ENCODE results near the gene SIK3.

The SIK3 gene

DNA sequence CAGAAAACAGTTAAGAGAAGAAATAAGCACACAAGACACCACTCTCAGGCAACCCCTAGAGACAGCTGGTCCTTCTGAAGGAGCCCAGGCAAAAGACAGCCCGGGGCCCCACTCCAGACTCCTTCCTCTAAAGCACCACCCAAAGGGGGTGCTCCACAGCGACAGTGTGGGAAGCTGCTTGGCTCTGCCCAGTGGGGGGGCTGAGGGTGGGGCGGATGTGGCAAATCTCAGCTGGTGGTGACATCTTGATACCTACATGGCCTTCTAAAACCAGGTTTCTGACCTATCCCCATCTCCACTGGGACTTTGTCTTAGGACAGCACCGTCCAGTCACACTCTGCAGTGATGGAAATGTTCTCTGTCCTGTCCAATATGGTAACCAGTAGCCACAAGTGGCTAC lies 250.6 kb downstream of the SIK3 start:
- TF ChIP-seq, protein P1, sequence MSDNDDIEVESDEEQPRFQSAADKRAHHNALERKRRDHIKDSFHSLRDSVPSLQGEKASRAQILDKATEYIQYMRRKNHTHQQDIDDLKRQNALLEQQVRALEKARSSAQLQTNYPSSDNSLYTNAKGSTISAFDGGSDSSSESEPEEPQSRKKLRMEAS (IDR thresholded peaks at IDR 0.05; ENCODE audit: low read depth, low read length) = no peak
- TF ChIP-seq MYC (IDR thresholded peaks at IDR 0.05; ENCODE audit: low read depth, low read length) (no peak), POLR2A (IDR thresholded peaks at IDR 0.05; ENCODE audit: extremely low read depth, insufficient read length) (no peak)
- TF ChIP-seq, protein P2, sequence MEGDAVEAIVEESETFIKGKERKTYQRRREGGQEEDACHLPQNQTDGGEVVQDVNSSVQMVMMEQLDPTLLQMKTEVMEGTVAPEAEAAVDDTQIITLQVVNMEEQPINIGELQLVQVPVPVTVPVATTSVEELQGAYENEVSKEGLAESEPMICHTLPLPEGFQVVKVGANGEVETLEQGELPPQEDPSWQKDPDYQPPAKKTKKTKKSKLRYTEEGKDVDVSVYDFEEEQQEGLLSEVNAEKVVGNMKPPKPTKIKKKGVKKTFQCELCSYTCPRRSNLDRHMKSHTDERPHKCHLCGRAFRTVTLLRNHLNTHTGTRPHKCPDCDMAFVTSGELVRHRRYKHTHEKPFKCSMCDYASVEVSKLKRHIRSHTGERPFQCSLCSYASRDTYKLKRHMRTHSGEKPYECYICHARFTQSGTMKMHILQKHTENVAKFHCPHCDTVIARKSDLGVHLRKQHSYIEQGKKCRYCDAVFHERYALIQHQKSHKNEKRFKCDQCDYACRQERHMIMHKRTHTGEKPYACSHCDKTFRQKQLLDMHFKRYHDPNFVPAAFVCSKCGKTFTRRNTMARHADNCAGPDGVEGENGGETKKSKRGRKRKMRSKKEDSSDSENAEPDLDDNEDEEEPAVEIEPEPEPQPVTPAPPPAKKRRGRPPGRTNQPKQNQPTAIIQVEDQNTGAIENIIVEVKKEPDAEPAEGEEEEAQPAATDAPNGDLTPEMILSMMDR (IDR thresholded peaks at IDR 0.05; ENCODE audit: low read depth, low read length) = no peak
- H3K4me3 ChIP-seq (ENCODE audit: low read depth, low read length) = no peak overlapping the region
- no peak for DNase-seq (ENCODE audit: low read depth)

DNA sequence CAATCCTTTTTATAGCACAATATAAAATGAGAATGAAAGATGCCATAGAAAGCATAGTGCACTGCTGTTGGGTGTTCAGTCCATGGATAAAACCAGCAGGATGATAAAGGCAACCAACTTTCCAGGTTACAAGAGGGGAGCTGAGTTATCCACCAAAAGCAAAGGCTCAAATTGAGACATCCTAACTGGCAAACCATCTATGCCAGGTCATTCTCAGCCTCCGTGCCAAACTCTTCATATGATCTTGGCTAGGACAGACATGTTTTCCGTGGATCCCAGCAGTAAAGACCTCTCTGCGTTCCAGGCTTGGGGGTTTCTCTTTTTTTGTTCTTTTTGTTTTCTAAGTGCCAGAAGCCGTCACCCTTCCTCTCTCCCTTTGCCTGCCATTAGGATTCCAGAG lies 253.5 kb downstream of the SIK3 start:
- no peak for TF ChIP-seq POLR2A (IDR thresholded peaks at IDR 0.05; ENCODE audit: extremely low read depth, insufficient read length)
- TF ChIP-seq, protein P2 (IDR thresholded peaks at IDR 0.05; ENCODE audit: low read depth, low read length) = no peak
- no peak for TF ChIP-seq MYC (IDR thresholded peaks at IDR 0.05; ENCODE audit: low read depth, low read length)
- TF ChIP-seq, protein P1 (IDR thresholded peaks at IDR 0.05; ENCODE audit: low read depth, low read length) = no peak
- DNase-seq (ENCODE audit: low read depth) = no peak
- no peak overlapping the region for H3K4me3 ChIP-seq (ENCODE audit: low read depth, low read length)

DNA sequence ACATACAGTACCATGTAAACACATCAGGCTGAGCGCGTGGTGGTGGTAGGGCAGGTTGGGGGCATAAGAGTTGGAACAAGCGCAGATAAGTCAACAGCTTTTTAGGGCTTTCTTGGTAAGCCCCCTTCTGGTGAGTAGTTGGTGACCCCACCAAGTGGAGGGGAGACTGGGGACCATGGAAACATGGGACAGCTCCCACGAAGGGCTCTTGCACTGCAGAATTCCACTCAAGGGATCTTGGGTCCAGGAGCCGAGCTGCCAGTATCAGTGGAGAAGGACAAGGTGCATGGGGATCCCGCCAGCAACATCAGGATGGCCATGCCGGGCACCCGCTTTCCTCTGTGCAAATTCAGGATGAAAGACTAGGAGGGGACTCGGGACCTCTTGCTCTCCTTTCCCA lies 254.6 kb downstream of the SIK3 start:
- H3K4me3 ChIP-seq (ENCODE audit: low read depth, low read length) = no peak overlapping the region
- TF ChIP-seq POLR2A (IDR thresholded peaks at IDR 0.05; ENCODE audit: extremely low read depth, insufficient read length) = no peak
- TF ChIP-seq, protein P1 (IDR thresholded peaks at IDR 0.05; ENCODE audit: low read depth, low read length) = no peak
- TF ChIP-seq, protein P2 (IDR thresholded peaks at IDR 0.05; ENCODE audit: low read depth, low read length) = no peak
- TF ChIP-seq MYC (IDR thresholded peaks at IDR 0.05; ENCODE audit: low read depth, low read length) = no peak
- no peak for DNase-seq (ENCODE audit: low read depth)

DNA sequence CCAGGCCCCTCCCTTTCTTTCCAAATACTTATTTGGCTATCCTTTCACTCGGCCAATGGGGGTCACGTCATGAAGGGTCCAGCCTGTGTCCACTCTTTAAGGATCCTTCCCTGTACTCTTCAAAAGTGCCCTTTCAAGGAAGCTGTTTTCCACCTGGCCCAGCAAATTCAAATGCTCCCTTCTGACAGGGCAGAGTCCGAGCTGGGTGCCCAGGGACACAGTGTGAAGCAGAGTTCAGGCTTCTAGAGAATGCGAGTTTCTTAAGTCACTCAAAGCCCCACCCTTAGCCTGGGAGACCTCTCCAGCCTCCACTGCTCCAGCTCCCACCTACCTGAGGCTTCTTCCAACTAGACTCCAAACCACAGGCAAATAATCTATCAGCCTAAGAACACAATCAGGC lies 255.3 kb downstream of the SIK3 start:
- TF ChIP-seq, protein P2 (IDR thresholded peaks at IDR 0.05; ENCODE audit: low read depth, low read length) = no peak
- TF ChIP-seq, protein P1 (IDR thresholded peaks at IDR 0.05; ENCODE audit: low read depth, low read length) = no peak
- TF ChIP-seq MYC (IDR thresholded peaks at IDR 0.05; ENCODE audit: low read depth, low read length) (no peak), POLR2A (IDR thresholded peaks at IDR 0.05; ENCODE audit: extremely low read depth, insufficient read length) (no peak)
- H3K4me3 ChIP-seq (ENCODE audit: low read depth, low read length) = no peak overlapping the region
- no peak for DNase-seq (ENCODE audit: low read depth)

DNA sequence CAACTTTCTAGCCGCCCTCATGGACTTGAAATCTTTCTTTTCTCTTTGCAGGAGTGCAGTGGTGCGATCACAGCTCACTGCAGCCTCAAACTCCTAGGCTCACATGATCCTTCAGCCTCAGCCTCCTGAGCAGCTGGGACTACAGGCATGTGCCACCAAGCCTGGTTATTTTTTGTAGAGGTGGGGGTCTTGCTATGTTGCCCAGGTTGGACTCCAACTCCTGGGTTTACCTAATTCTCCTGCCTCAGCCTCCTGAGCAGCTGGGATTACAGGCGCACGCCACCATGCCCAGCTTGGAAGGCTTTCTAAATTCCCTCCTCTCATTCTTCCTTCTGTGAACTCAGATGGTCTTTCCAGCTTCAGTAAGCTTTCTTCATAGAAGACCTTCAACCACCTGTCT lies 256.1 kb downstream of the SIK3 start:
- H3K4me3 ChIP-seq (ENCODE audit: low read depth, low read length) = no peak overlapping the region
- DNase-seq (ENCODE audit: low read depth) = no peak
- TF ChIP-seq, protein P2 (IDR thresholded peaks at IDR 0.05; ENCODE audit: low read depth, low read length) = no peak
- TF ChIP-seq, protein P1 (IDR thresholded peaks at IDR 0.05; ENCODE audit: low read depth, low read length) = no peak
- TF ChIP-seq POLR2A (IDR thresholded peaks at IDR 0.05; ENCODE audit: extremely low read depth, insufficient read length) (no peak), MYC (IDR thresholded peaks at IDR 0.05; ENCODE audit: low read depth, low read length) (no peak)
